ENCODE measurements around the gene ARL2BP. TPM values are rescaled to one million over a fixed set of nuclear protein-coding genes. Genes with fewer than 3 reads are reported as not detected.

ARL2BP gene
- total and polyA plus RNA-seq, 2 of the 4 experiments (the other 2 are of a cell fraction): 46.9 to 73.7 TPM

DNA sequence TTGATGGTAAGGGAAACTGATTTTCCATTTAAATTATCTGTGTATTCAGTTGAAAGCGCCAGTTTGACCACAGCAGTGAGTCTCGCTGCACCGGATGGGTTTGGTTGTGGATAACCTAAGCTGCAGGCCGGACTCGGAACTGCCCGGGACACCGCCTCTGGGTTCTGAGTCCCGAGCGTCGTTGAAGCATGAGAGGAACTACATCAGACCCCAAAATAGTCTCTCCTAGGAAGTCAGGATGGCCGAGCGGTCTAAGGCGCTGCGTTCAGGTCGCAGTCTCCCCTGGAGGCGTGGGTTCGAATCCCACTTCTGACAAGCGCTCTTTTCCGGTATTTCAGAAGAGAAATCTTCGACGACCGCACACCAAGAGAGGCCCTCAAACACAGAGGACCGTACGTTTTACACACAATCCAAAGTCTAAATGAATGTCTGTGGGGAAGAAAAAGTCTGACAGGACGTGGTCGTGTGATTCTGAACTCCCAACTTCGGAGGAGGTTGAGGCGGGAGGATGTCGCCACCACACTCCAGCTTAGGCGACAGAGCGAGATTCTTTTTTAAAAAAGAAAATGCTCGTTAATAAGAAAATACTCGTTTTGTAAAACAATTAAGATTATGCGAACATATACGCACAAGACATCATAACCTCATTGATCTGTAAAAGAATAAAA, 54.8 kb downstream of the ARL2BP start (continued):
- TF ChIP-seq MAFK (IDR thresholded peaks at IDR 0.05; ENCODE audit: low read depth, low read length) (no peak), BHLHE40 (IDR thresholded peaks at IDR 0.05; ENCODE audit: low read depth, low read length) (peak; percentile 28; the same call in 1 of the 2 replicates)

GRCh38 chr16:57300387-57301125, 55.5 kb downstream of the ARL2BP start:
- H3K56ac ChIP-seq (ENCODE audit: extremely low read depth, insufficient read depth, low read length): no peak overlapping the region
- no peak overlapping the region for H2BK20ac ChIP-seq (ENCODE audit: low read depth, low read length)
- ChIA-PET CTCF (interaction anchor here (0.5 to 4.0 kb wide), 5 partner anchors 9 to 122 kb away, joined by 3 to 30 read pairs (median 6); no protein-coding TSS in a partner anchor), POLR2A (ENCODE audit: unreplicated experiment) (no interaction called here)
- DNase-seq (peak; percentile 97), ATAC-seq (ENCODE audit: low read depth) (peak; percentile 89)
- no peak overlapping the region for H3K18ac ChIP-seq (ENCODE audit: low read depth, low read length)
- H3K36me3 ChIP-seq (ENCODE audit: control insufficient read depth, insufficient read depth, low read length): no peaks in the 10 kb centered on the region
- H3K9ac ChIP-seq (ENCODE audit: low read depth, low read length): no peak overlapping the region
- BruUV-seq (replicated peaks): no TSS peak
- peaks cover 3% of the 10 kb centered on the region; the same call in 1 of the 2 replicates for H3K4me1 ChIP-seq (ENCODE audit: control insufficient read depth, insufficient read depth, low read length)
- in situ Hi-C loops (cut with MboI; ENCODE audit: low sequenced_read_pairs) (loop anchor here (5.0 kb wide), 2 partner anchors 117 to 222 kb away; no protein-coding TSS in a partner anchor), intact Hi-C loops (cut with micrococcal nuclease) (loop anchor here (1.0 to 2.0 kb wide), 3 partner anchors 114 to 122 kb away; partner anchors contain the start of genes PSME3IP1 and RSPRY1), dilution Hi-C loops (cut with HindIII; ENCODE audit: low sequenced_read_pairs, unreplicated experiment) (no loop called here)
- H3K4ac ChIP-seq (ENCODE audit: low read depth, low read length): no peak overlapping the region
- H3K4me2 ChIP-seq (ENCODE audit: low read depth, low read length): peak overlapping the region; percentile 59
- H4K20me1 ChIP-seq (ENCODE audit: insufficient read depth, low read length): peaks cover 5% of the 10 kb centered on the region
- H3K79me1 ChIP-seq (ENCODE audit: low read depth in 1 of 2, low read length in 2 of 2): no peaks in the 10 kb centered on the region
- H3K14ac ChIP-seq (replicated peaks; ENCODE audit: low read depth, low read length): no peak overlapping the region
- no peak overlapping the region for H3K27ac ChIP-seq (ENCODE audit: insufficient read depth, low read length)
- peak overlapping the region; percentile 64; the same call in 1 of the 2 replicates for H3K4me3 ChIP-seq (ENCODE audit: insufficient read depth, low read depth, low read length)
- no peaks in the 10 kb centered on the region for H3K9me1 ChIP-seq (ENCODE audit: insufficient read depth, low read length)
- no peak overlapping the region for H4K91ac ChIP-seq (ENCODE audit: insufficient read depth, low read depth, low read length)
- no peak overlapping the region for H2BK15ac ChIP-seq (ENCODE audit: low read depth, low read length)
- peaks cover 12% of the 10 kb centered on the region for H3K27me3 ChIP-seq (ENCODE audit: control insufficient read depth, insufficient read depth, low read length)
- no peak overlapping the region for H4K5ac ChIP-seq (ENCODE audit: low read depth, low read length)
- no peaks in the 10 kb centered on the region for H3K9me3 ChIP-seq (ENCODE audit: control insufficient read depth, insufficient read depth, low read length)
- H3K23ac ChIP-seq (ENCODE audit: low read depth, low read length): no peak overlapping the region
- H2BK5ac ChIP-seq (ENCODE audit: low read depth, low read length, poor library complexity, severe bottlenecking): no peak overlapping the region
- WGBS, 2 experiments (ENCODE audit: extremely low coverage in 2 of 2, insufficient read length in 1 of 2): 0% methylated on average over 10 of the region's 36 CpGs; no CpG with 5 or more reads in 1 of the 2 experiments
- H2BK120ac ChIP-seq (ENCODE audit: low read depth, low read length): no peak overlapping the region
- H2AK5ac ChIP-seq (ENCODE audit: low read depth, low read length): no peak overlapping the region
- peak overlapping the region; percentile 88 for H2AK9ac ChIP-seq (replicated peaks; ENCODE audit: low read depth, low read length, poor library complexity)
- H4K8ac ChIP-seq (ENCODE audit: low read depth in 2 of 2, low read length in 2 of 2): no peak overlapping the region
- peak overlapping the region; percentile 78 for H2AFZ ChIP-seq (replicated peaks; ENCODE audit: low read length, poor library complexity)
- peak; percentile 94 for TF ChIP-seq FOS (IDR thresholded peaks at IDR 0.05; ENCODE audit: low read depth, low read length)
- TF ChIP-seq MAFK (IDR thresholded peaks at IDR 0.05; ENCODE audit: low read depth, low read length): no peak; the same call in none of the 2 replicates
- TF ChIP-seq RAD21 (IDR thresholded peaks at IDR 0.05; ENCODE audit: low read length): peak; percentile 100
- no peak for TF ChIP-seq BHLHE40 (IDR thresholded peaks at IDR 0.05; ENCODE audit: low read depth, low read length)
- TF ChIP-seq MAZ (IDR thresholded peaks at IDR 0.05; ENCODE audit: borderline replicate concordance, low read depth, low read length): peak; percentile 38; the same call in 1 of the 2 replicates
- TF ChIP-seq USF2 (IDR thresholded peaks at IDR 0.05; ENCODE audit: low read depth, low read length): no peak
- peak; percentile 49; the same call in 1 of the 2 replicates for TF ChIP-seq POLR2A (IDR thresholded peaks at IDR 0.05; ENCODE audit: low read depth, low read length)
- peak; percentile 99 for TF ChIP-seq CTCF (conservative IDR thresholded peaks at IDR 0.05; ENCODE audit: low read depth, low read length)
- TF ChIP-seq MXI1 (IDR thresholded peaks at IDR 0.05; ENCODE audit: borderline replicate concordance, low read depth, low read length): 0 out of 2 replicates have a peak, but pooled peaks have one; percentile 55
- no peak for TF ChIP-seq RCOR1 (IDR thresholded peaks at IDR 0.05; ENCODE audit: insufficient replicate concordance, low read length)
- no peak for TF ChIP-seq NFE2L2 (IDR thresholded peaks at IDR 0.05; ENCODE audit: low read depth, low read length)
- TF ChIP-seq CHD1 (IDR thresholded peaks at IDR 0.05; ENCODE audit: low read depth, low read length): no peak
